ENCODE measurements around the gene HSPBAP1.

HSPBAP1 gene, protein sequence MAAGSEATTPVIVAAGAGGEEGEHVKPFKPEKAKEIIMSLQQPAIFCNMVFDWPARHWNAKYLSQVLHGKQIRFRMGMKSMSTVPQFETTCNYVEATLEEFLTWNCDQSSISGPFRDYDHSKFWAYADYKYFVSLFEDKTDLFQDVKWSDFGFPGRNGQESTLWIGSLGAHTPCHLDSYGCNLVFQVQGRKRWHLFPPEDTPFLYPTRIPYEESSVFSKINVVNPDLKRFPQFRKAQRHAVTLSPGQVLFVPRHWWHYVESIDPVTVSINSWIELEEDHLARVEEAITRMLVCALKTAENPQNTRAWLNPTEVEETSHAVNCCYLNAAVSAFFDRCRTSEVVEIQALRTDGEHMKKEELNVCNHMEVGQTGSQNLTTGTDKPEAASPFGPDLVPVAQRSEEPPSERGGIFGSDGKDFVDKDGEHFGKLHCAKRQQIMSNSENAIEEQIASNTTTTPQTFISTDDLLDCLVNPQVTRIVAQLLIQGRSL

GRCh38 chr3:122793568-122794416, at the start of gene HSPBAP1:
Gene HSPBAP1, minus strand, starts transcription at chr3:122793831. Its CDS starts 151 bp downstream, at chr3:122793680.
- DNase-seq: no peak

DNA sequence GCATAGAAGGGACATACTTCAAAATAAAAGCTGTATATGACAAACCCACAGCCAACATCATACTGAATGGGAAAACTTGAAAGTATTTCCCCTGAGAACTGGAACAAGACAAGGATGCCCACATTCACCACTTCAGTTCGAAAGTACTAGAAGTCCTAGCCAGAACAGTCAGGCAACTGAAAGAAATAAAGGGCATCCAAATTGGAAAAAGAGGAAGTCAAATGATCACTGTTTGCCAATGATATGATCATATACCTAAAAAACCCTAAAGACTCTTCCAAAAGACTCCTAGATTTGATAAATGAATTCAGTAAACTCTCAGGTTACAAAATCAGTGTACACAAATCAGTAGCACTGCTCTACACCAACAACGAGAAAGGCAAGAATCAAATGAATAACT, 42.0 kb upstream of the HSPBAP1 start:
- DNase-seq: no peak

DNA sequence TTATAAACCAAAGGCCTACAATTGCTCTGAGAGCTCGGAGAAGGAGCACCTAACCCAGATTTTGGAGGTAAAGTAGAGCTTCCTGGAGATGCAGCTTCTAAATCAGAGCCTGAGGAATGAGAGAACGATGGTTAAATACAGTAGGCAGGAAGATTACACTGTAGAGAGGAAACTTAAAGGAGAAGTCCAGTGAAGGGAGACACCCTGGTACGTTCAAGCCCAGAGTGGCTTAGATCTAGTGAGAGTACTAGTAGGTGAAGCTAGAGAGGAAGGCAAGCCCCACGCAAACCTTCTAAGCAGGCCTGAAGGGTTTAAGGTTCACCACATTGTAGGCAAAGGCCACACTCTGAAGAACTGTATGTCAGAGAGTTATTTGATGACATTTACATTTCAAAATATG, 34.6 kb upstream of the HSPBAP1 start:
- no peak for DNase-seq

DNA sequence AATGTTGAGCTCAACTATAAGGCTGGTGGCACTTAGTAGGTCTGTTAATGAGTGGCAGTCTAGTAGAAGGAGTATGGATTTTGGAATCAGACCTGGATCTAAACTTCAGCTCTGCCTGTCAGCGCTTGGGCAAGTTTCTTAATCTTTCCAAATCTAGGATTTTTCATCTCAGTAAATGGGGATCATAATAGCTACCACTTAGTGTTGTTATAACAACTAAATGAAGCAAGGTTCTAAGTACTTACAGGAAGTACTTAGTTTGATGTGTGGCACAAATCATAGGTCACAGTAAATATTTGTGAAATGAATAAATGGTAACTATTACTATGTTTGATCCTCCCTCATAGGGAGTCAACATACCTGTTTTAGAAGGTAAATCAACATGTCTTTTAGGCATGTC, 32.6 kb upstream of the HSPBAP1 start:
- DNase-seq: peak; percentile 11

DNA sequence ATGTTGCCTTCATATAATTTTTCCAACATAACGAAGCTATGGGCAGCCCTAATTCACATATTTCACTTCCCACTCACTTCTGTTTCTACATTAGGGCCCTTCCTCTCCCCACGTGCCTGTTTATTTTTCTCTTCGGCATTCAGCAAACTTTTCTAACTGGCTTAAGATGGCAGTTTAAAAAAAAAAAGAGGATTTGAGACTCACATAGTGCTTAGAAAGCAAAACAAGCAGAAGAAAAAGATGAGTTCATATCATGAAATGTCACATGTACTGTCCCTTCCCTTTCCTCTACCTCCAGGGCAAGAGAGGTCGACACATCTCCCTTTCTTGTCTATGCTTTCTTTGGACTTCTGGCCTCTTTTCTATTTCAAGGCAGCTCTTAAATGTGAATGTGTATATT, 31.8 kb upstream of the HSPBAP1 start:
- DNase-seq: no peak

- DNase-seq: no peak
Observed at GRCh38 chr3:122824465-122825381, 31.1 kb upstream of the HSPBAP1 start.

DNA sequence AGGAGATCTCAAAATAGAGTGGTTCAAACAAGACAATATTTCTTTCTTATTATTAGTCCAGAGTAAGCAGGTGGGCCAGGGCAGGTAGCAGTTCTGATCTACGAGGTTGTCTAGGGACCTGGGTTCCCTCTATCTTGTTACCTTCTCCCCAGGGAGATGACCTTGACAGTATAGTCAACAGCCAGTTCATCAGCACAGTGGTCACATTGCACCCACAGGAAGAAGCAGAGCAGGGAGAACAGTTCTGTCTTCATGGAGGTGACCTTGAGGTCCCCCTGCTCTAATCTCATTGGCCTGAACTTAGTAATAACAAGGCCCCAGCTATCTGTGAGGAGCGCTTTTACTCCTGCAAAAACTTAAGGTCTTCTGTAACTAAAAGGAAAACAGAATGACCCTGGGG, 23.0 kb upstream of the HSPBAP1 start:
- DNase-seq: no peak

DNA sequence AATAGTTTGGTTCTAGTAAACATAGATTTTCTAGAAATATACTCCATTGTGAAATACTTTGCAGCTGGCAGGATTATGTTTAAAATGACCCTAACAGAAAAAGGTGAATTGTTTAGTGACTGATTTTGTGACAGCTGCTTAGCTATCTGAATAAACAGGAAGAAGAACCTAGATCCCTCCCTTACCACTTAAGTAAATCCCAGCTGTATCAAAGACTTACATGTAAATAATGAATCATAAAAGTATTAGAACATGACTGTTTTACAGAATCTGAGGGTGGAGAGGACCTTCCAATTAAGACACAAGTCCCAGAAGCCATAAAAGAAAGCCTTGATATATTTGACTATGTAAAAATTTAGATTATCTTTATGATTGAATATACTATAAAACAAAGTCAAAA, 17.1 kb upstream of the HSPBAP1 start:
- DNase-seq: no peak

DNA sequence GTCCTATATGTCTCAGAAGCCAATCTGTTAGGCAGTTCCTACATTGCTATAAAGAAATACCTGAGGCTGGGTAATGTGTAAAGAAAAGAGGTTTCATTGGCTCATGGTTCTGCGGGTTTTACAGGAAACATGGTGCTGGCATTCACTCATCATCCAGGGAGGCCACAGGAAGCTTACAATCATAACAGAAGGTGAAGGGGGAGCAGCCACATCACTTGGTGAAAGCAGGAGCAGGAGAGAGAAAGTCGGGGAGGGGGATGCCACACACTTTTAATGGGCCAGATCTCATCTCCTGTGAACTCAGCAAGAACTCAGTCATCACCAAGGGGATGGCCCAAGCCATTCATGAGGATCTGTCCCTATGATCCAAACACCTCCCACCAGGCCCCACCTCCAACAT, 10.3 kb upstream of the HSPBAP1 start:
- no peak for DNase-seq

GRCh38 chr3:122802323-122802722, 8.7 kb upstream of the HSPBAP1 start:
- no peak for DNase-seq

DNA sequence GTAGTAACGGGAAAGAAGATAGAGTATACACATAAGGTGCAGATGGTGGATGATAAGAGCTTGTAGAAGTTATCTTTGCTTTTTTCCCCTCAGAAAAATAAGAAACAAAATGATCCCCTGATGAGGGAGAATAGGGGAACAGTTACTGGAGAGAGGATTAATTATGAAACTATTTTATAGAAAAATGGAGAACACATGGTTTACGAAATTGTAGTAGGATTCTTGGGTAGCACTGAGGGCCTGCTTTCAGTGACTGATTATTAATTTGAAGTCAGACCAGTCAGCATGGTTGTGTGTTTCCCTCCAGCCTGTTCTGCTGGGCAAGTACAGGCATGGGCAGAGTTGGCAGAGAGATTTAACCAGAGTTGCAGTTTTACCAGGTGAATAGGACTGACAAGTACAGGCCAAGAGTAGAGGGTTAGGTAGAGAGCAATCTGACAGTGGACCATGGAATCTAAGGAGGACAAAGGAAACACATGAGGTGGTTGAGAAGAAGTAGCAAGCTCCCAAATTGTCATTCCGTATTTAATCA, 7.1 kb upstream of the HSPBAP1 start:
- peak; percentile 67 for DNase-seq

- no peak for DNase-seq
Observed at GRCh38 chr3:122800031-122800430, 6.4 kb upstream of the HSPBAP1 start.

GRCh38 chr3:122799322-122799721, 5.7 kb upstream of the HSPBAP1 start:
- DNase-seq: no peak

DNA sequence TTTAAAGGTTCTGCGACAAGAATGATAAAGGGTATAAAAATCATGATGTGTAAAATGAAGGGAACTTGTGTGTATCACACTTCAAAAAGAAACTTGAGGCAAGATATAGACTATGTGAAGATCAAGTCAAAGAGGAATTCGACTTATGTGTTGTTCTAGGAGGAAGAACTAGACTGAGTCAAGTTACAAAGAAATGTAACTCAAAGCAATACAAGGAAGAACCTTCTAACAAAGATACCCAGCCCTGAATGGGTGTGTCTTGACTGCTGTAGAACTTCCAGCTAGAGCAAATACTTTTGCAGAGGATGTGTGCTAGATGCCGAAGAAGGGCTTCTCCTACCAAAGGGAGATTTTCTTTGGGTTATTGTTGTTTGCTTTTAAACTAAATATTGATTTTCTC, 3.7 kb upstream of the HSPBAP1 start:
- no peak for DNase-seq

GRCh38 chr3:122795674-122796195, 2.1 kb upstream of the HSPBAP1 start:
- DNase-seq: no peak

- no peak for DNase-seq
Observed at GRCh38 chr3:122794779-122795673, 1.4 kb upstream of the HSPBAP1 start, which contains the start of gene SLC49A4. Gene SLC49A4, plus strand, starts transcription at chr3:122795069. Its CDS starts 124 bp downstream, at chr3:122795193.

GRCh38 chr3:122794483-122794778, 800 bp upstream of the HSPBAP1 start:
- DNase-seq: no peak

DNA sequence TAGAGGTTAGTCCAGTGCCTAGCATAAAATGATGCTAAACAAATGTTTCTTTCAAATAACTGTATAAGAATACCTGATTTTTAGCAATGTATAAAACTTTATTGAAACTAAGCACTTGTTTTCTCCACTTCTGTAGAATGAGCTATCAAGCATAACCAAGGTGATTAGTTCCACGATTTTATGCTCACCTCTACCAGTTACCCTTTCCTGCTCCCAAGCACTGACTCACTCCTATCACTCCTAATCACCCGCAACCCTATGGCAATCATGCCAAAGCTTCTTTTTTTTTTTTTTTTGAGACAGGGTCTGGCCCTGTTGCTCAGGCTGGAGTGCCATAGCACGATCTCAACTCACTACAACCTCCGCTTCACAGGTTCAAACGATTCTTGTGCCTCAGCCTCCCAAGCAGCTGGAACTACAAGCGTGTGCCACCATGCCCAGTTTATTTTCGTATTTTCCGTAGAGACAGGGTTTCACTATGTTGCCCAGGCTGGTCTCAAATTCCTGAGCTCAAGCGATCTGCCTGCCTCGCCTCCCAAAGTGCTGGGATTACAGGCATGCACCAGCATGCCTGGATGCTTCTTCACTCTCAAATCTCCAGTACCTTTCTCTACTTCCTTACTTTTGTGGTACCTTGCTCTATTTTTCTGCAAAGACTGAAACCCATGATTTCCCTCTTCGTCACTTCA, 3.9 kb downstream of the HSPBAP1 start:
- no peak for DNase-seq

- DNase-seq: no peak
Observed at GRCh38 chr3:122787872-122788271, 5.8 kb downstream of the HSPBAP1 start.

DNA sequence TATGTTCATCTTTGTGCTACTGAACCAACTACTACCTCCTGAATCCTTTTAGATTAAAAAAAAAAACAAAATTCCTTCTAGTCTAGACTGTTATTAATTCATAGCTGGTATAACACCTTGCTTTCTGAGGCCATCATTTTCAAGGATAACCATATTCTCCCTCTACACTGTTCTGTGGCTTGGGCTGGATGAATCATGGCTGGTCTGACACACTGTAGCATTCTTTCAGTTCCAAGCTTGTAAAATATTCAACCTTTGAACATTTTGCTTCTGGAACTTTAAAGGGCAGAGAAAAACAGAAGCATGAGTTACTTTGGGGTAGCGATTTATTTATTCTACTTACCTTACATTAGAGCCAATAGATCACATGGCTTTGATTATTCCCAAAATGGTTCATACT, 7.6 kb downstream of the HSPBAP1 start:
- DNase-seq: no peak

GRCh38 chr3:122785231-122785630, 8.4 kb downstream of the HSPBAP1 start:
- DNase-seq: no peak

Measured in NCI-H1105 treated with DMSO at 0.1 percent for 48 hours (cell line).